Stimulated activated CD4-positive, alpha-beta T cell treated with anti-CD3 and anti-CD28 coated beads, Interleukin-2, amount 100 ng/mL, for 24 hours (primary cell): Measurements from ENCODE around the gene BMF.

Experiments
- DNase-seq, 2 donors: peaks; one replicate each; pipeline ENCODE4 v3.0.0-alpha.2; 2020

Gene BMF

GRCh38 chr15:40046721-40047414, 61.8 kb downstream of the BMF start:
- no peak for DNase-seq

GRCh38 chr15:40045572-40046217, 63.0 kb downstream of the BMF start:
- DNase-seq, result peak in 1 of 2 donors; percentile 16

GRCh38 chr15:40044717-40045571, 63.7 kb downstream of the BMF start:
- peak; percentile 88 to 89 for DNase-seq

DNA sequence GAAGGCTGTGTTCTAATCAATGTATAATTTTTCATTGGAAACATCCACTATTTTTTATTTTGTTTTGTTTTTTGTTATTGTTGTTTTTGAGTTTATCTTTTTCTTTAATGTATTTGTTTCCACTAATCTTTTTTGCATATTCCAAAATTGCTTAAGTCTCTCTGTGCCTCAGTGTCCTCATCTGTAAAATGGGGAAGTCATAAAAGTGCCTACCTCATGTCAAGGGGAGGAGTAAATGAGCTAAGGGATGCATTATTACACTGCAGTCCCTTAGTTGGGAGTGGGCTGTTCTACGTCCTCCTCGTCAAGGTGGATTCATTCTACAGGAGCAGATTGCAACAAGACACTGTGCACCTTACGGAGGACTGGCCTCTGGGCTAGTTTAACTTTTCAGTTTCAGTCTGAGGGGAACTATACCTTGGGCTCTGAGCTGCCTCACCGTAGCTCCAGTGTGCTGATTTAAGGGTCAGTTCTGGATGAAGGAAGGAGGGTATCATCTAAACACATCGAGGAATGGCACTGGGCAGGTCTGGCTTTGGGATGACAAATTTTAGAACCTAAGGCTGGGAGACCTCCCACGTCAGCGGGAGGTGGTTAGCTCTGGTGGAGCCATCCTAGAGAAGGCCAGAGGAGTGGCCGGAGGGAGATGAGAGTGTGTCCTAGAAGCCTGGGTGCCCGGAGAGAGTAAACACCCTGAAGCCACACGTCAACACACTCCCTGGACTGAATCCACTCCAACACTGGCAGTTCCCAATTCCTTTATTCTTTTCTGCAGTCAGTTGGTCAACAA, 64.6 kb downstream of the BMF start:
- DNase-seq, result peak in 1 of 2 donors; percentile 11

DNA sequence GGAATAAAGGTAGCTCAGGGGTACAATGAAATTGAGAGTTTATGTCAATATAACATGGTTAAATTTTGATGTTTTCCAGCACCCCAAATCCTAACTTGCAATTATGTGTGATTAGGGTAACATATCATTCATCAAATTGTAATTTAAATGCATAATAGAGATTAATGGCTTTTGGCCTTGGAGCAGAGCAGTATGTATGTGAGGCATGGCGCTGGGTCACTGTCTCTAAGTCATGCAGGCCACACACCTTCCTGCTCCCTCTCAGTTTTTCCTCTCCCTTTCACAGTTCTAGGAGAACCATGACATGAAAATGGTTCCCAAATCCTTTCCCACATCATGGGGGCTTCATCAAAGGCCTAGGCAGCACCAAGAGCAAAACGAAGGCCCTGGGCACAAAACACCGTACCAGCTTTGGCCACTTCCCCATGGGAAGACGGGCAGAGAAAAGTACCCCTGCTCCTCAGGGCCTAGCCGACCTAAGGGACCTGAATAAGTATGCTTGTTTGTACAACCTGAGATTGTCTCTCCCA, 65.8 kb downstream of the BMF start:
- DNase-seq, result no peak

- DNase-seq, result no peak
Measured at GRCh38 chr15:40040770-40041169, 67.9 kb downstream of the BMF start.

GRCh38 chr15:40040293-40040635, 68.4 kb downstream of the BMF start:
- no peak for DNase-seq

DNA sequence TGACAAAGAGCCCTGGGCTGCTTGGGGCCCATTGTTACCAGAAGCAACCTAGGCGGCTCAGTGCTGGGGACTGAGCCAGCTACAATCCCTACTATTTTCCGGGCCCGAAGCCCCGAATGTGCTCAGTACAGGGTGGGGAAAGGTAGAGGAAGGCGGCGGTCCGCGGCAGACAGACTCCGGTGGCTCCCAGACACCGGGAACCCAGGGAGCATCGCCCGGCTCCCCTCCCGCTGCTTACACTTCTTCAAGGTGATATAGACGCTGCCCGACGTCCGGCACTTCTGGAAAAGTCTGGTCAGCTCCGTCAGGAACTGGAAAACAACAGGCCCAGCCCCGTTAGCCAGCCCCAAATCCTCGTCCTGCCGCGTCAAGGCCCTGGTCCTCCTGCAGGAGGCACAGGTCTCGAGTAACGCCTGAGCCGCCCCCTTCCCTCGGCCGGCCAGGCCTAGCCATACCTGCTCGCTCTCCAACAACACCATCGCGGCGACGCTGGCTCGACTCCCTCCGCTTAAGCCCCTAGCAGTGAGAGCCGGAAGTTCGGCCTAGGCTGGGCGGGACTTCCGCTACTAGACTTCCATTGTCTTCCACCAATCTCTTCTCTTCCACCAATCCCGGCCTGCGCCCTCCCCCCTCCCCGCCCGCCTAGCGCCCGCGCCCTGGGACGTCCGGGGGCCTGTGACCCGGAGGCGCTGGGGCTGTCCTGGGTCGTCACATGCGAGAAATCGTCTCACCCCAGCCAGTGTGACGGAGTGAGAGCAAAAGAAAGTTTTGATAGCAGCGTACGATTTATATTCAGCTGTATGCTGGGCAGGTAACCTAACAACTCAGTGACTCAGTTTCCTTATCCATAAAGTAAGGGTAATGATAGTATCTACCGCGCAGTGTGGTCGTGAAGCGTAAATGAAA, 69.8 kb downstream of the BMF start, which contains the start of gene SRP14:
Gene SRP14, minus strand, starts transcription at position 544 of the 906 bp plus-strand sequence. Its CDS starts 65 bp downstream, at position 479.
- peak; percentile 95 for DNase-seq

- no peak for DNase-seq
Measured at GRCh38 chr15:40038275-40038637, 70.4 kb downstream of the BMF start.
